H1 (cell line): Measurements from ENCODE around the gene FBXL17. TPM values are rescaled to one million over a fixed set of nuclear protein-coding genes. Genes with fewer than 3 reads are reported as not detected.

Experiments used
- CTCF ChIA-PET: fragments of 300-600 bp; sonication (Branson Sonifier 250); formaldehyde crosslinking; loops from one replicate; lab custom pipeline; 2021; ENCODE audit not compliant: partially characterized antibody; lab: Charles Lee
- POLR2A ChIA-PET: fragments of 300-600 bp; sonication (Branson Sonifier 250); formaldehyde crosslinking; loops from one replicate; lab custom pipeline; 2021; ENCODE audit warnings: inconsistent platforms; ENCODE audit not compliant: partially characterized antibody; lab: Charles Lee
- DNase-seq, 2 experiments: peaks; one replicate each; pipeline versions ENCODE4 v3.0.0 to v3.0.0-alpha.2; 2010 to 2022; ENCODE audit warnings: low spot score in 2 of 2, low read depth in 1 of 2, mixed read lengths in 1 of 2
- FAIRE-seq: peaks from 2 replicates; lab custom pipeline; 2011; peaks lifted over from hg19 to GRCh38; lab: Jason Lieb, UNC
- H2AFZ ChIP-seq: 2 replicates; pipeline ENCODE4 v1.8.1; 2012; ENCODE audit warnings: low read length, inconsistent platforms
- H2AK5ac ChIP-seq: 2 replicates; pipeline ENCODE4 v1.6.1; 2013; ENCODE audit warnings: low read depth, low read length
- H2BK120ac ChIP-seq: replicated peaks from 2 replicates; pipeline ENCODE3; 2013; ENCODE audit warnings: low read depth, low read length, inconsistent platforms
- H2BK12ac ChIP-seq: 2 replicates; pipeline ENCODE4 v1.6.1; 2013; ENCODE audit warnings: low read depth, low read length
- H2BK15ac ChIP-seq: 2 replicates; pipeline ENCODE4 v1.6.1; 2013; ENCODE audit warnings: low read length
- H2BK20ac ChIP-seq: 2 replicates; pipeline ENCODE4 v1.6.1; 2013; ENCODE audit warnings: low read length
- H2BK5ac ChIP-seq: 2 replicates; pipeline ENCODE4 v1.6.1; 2013; ENCODE audit warnings: low read depth, low read length
- H3K14ac ChIP-seq: 2 replicates; pipeline ENCODE4 v1.6.1; 2013; ENCODE audit warnings: inconsistent platforms; ENCODE audit not compliant: insufficient read length
- H3K18ac ChIP-seq: 2 replicates; pipeline ENCODE4 v1.6.1; 2013; ENCODE audit warnings: low read length; ENCODE audit errors: extremely low read depth
- H3K23ac ChIP-seq: 2 replicates; pipeline ENCODE4 v1.6.1; 2013; ENCODE audit warnings: inconsistent platforms; ENCODE audit not compliant: insufficient read length
- H3K23me2 ChIP-seq: 2 replicates; pipeline ENCODE4 v1.6.1; 2013; ENCODE audit warnings: low read depth, low read length
- H3K27ac ChIP-seq: 2 replicates; pipeline ENCODE4 v1.6.1; 2011; ENCODE audit warnings: low read depth, low read length, inconsistent platforms
- H3K27me3 ChIP-seq, 4 experiments: replicated peaks in 1 of 4; 1 replicate in 1 of 4; 2 replicates in 3 of 4; pipeline versions ENCODE4 v1.6.1 to v1.8.1; 2011 to 2013; ENCODE audit warnings: low read length in 3 of 4, mild to moderate bottlenecking in 3 of 4, inconsistent platforms in 2 of 4, mixed read lengths in 2 of 4, moderate library complexity in 1 of 4; ENCODE audit not compliant: control insufficient read depth in 3 of 4, insufficient read depth in 3 of 4; ENCODE audit errors: extremely low read depth in 1 of 4
- H3K36me3 ChIP-seq, 4 experiments: 2 replicates each; pipeline versions ENCODE4 v1.6.1 to v1.8.1; 2011 to 2013; ENCODE audit warnings: mild to moderate bottlenecking in 4 of 4, low read length in 3 of 4, moderate library complexity in 2 of 4, control low read depth in 1 of 4, inconsistent platforms in 1 of 4; ENCODE audit not compliant: insufficient read depth in 4 of 4, control insufficient read depth in 2 of 4
- H3K4ac ChIP-seq: replicated peaks from 2 replicates; pipeline ENCODE3; 2013; ENCODE audit warnings: low read length, low read depth, mixed read lengths, inconsistent platforms; ENCODE audit not compliant: insufficient read length
- H3K4me1 ChIP-seq, 4 experiments: replicated peaks in 1 of 4; 1 replicate in 1 of 4; 2 replicates in 3 of 4; pipeline versions ENCODE4 v1.6.1 to v1.8.1; 2011 to 2013; ENCODE audit warnings: low read length in 3 of 4, inconsistent platforms in 2 of 4, mixed read lengths in 1 of 4; ENCODE audit not compliant: insufficient read depth in 4 of 4, control insufficient read depth in 3 of 4
- H3K4me2 ChIP-seq, 2 experiments: 2 replicates each; pipeline versions ENCODE4 v1.6.1 to v1.8.1; 2011 to 2013; ENCODE audit warnings: low read depth in 2 of 2, low read length in 2 of 2, control low read depth in 1 of 2, inconsistent platforms in 1 of 2, mild to moderate bottlenecking in 1 of 2; ENCODE audit not compliant: insufficient read depth in 1 of 2
- H3K4me3 ChIP-seq, 4 experiments: fragments of 200-600, 300-600 bp in 1 of 4; sonication (generic), shearing (Covaris generic), sonication (Bioruptor Twin) in 1 of 4; 2 replicates each; pipeline versions ENCODE4 v1.5.1 to v1.8.1; 2011 to 2016; ENCODE audit warnings: low read length in 4 of 4, low read depth in 3 of 4, control low read depth in 2 of 4, inconsistent platforms in 2 of 4, mild to moderate bottlenecking in 2 of 4, mixed read lengths in 1 of 4, moderate library complexity in 1 of 4; ENCODE audit not compliant: insufficient read depth in 2 of 4; ENCODE audit errors: extremely low read depth in 1 of 4
- H3K56ac ChIP-seq: replicated peaks from 2 replicates; pipeline ENCODE3; 2013; ENCODE audit warnings: low read depth, mild to moderate bottlenecking, mixed read lengths, low read length, inconsistent platforms; ENCODE audit not compliant: insufficient read length
- H3K79me1 ChIP-seq: 2 replicates; pipeline ENCODE4 v1.6.1; 2013; ENCODE audit warnings: low read depth, low read length, control low read depth
- H3K79me2 ChIP-seq, 2 experiments: 2 replicates each; pipeline versions ENCODE4 v1.6.1 to v1.8.1; 2012 to 2013; ENCODE audit warnings: low read length in 2 of 2, mild to moderate bottlenecking in 2 of 2, inconsistent platforms in 1 of 2; ENCODE audit not compliant: insufficient read depth in 2 of 2, control insufficient read depth in 1 of 2
- H3K9ac ChIP-seq, 4 experiments: replicated peaks in 1 of 4; 1 replicate in 1 of 4; 2 replicates in 3 of 4; pipeline versions ENCODE4 v1.6.1 to v1.8.1; 2011 to 2013; ENCODE audit warnings: low read depth in 3 of 4, low read length in 3 of 4, control low read depth in 2 of 4, mild to moderate bottlenecking in 2 of 4, moderate library complexity in 2 of 4, inconsistent platforms in 1 of 4; ENCODE audit errors: extremely low read depth in 1 of 4
- H3K9me3 ChIP-seq, 2 experiments: 2 replicates each; pipeline versions ENCODE4 v1.6.1 to v1.8.1; 2012 to 2013; ENCODE audit warnings: mild to moderate bottlenecking in 2 of 2, moderate library complexity in 2 of 2, control low read depth in 1 of 2, inconsistent platforms in 1 of 2, low read depth in 1 of 2, low read length in 1 of 2, mixed read lengths in 1 of 2; ENCODE audit not compliant: insufficient read depth in 2 of 2
- H4K20me1 ChIP-seq, 2 experiments: replicated peaks in 1 of 2; 2 replicates each; pipeline versions ENCODE3 to v1.8.1; 2011 to 2013; ENCODE audit warnings: inconsistent platforms in 2 of 2, low read length in 2 of 2, mild to moderate bottlenecking in 1 of 2; ENCODE audit not compliant: insufficient read depth in 2 of 2, control insufficient read depth in 1 of 2
- H4K5ac ChIP-seq: 2 replicates; pipeline ENCODE4 v1.6.1; 2013; ENCODE audit warnings: low read length, low read depth, mixed read lengths, inconsistent platforms; ENCODE audit not compliant: insufficient read length
- H4K8ac ChIP-seq: 2 replicates; pipeline ENCODE4 v1.8.0; 2013; ENCODE audit warnings: mild to moderate bottlenecking, moderate library complexity, low read length, inconsistent platforms; ENCODE audit not compliant: insufficient read depth; ENCODE audit errors: extremely low read depth
- H4K91ac ChIP-seq: replicated peaks from 2 replicates; pipeline ENCODE3; 2013; ENCODE audit warnings: low read length, mixed read lengths, inconsistent platforms; ENCODE audit not compliant: insufficient read length
- CBX5 ChIP-seq: fragments of 300-800, 300-1000 bp; sonication (generic); IDR thresholded peaks from 2 replicates; pipeline ENCODE4 v1.7.1; 2016; ENCODE audit warnings: antibody characterized with exemption, low read length, low read depth
- RNF2 ChIP-seq: fragments of 200-900, 300-1000 bp; sonication (generic); IDR thresholded peaks from 2 replicates; pipeline ENCODE4 v1.7.1; 2016; ENCODE audit warnings: borderline replicate concordance, low read depth, mild to moderate bottlenecking, antibody characterized with exemption, low read length; ENCODE audit not compliant: poor library complexity, severe bottlenecking; ENCODE audit errors: missing control alignments
- WGBS, 2 experiments: shearing (Covaris generic) in 1 of 2; methylation state at CpG; one replicate each; pipeline versions ENCODE4 v1.1.6 to v1.1.7; 2013 to 2015; ENCODE audit warnings: low lambda C conversion rate in 2 of 2, mixed read lengths in 2 of 2, inconsistent platforms in 1 of 2, low coverage in 1 of 2, missing lambda C conversion rate in 1 of 2; ENCODE audit not compliant: insufficient replicate concordance in 2 of 2, insufficient coverage in 1 of 2, insufficient read length in 1 of 2; ENCODE audit errors: extremely low coverage in 1 of 2, missing lambda C conversion rate in 1 of 2; 5-methylcytosine and 5-hydroxymethylcytosine counted together
- polyA plus RNA-seq, 7 experiments: library from polyadenylated mRNA; depleted of rRNA in 3 of 7; stranded (reverse) in 5 of 7; unstranded in 2 of 7; fragments of >200 nt in 5 of 7; fragments of 200-250 nt in 2 of 7; gene quantifications; 1 replicate in 5 of 7; 2 replicates in 1 of 7; 4 replicates in 1 of 7; pipeline versions ENCODE4 v1.2.1 to v1.2.3, GENCODE V29; 2011 to 2013; ENCODE audit warnings: missing spikeins in 2 of 7, mixed read lengths in 2 of 7
- total RNA-seq: library from RNA; stranded (reverse); fragmentation: NEBNext Ultra II Directional; extraction: Animal tissue kit (Norgen Biotek cat#: 25700); gene quantifications from 2 replicates; pipeline ENCODE4 v1.2.1, GENCODE V29; 2021

The FBXL17 gene
- total and polyA plus RNA-seq, 2 of the 8 experiments (the other 6 are each of a cell fraction or from before 2014, with no cell fraction given): 0.35 to 4.3 TPM

GRCh38 chr5:108144332-108144731, 237.6 kb downstream of the FBXL17 start:
- Histone ChIP-seq H3K27me3 (no peaks in the 10 kb centered on the region), H2AK5ac (no peak overlapping the region), H2BK5ac (no peak overlapping the region), H3K14ac (no peak overlapping the region), H3K4me2 (no peak overlapping the region), H2BK120ac (no peak overlapping the region), H4K91ac (no peak overlapping the region), H3K79me2 (no peaks in the 10 kb centered on the region), H4K5ac (no peak overlapping the region), H3K4ac (no peak overlapping the region), H3K27ac (no peak overlapping the region), H3K79me1 (no peaks in the 10 kb centered on the region), H3K36me3 (no peaks in the 10 kb centered on the region), H3K4me1 (no peaks in the 10 kb centered on the region), H3K23ac (no peak overlapping the region), H3K4me3 (no peak overlapping the region), H4K8ac (no peak overlapping the region), H3K9me3 (no peaks in the 10 kb centered on the region), H3K56ac (no peak overlapping the region), H3K9ac (no peak overlapping the region), H3K18ac (no peak overlapping the region), H4K20me1 (no peaks in the 10 kb centered on the region), H3K23me2 (no peaks in the 10 kb centered on the region), H2BK15ac (no peak overlapping the region), H2BK12ac (no peak overlapping the region), H2BK20ac (no peak overlapping the region), H2AFZ (no peak overlapping the region)
- FAIRE-seq (no peak), DNase-seq (no peak)
- ChIA-PET CTCF (no interaction called here), POLR2A (no interaction called here)
- 98% methylated on average over 4 of the region's 4 CpGs; no CpG with 5 or more reads in 1 of the 2 experiments for WGBS, 2 experiments
- TF ChIP-seq CBX5 (no peak), RNF2 (no peak)
